A549 treated with AZD2906 at 1 μM for 4 hours (cell line): Measurements from ENCODE around the gene BLCAP. TPM values are rescaled to one million over a fixed set of nuclear protein-coding genes. Genes with fewer than 3 reads are reported as not detected.

Experiments used
- total RNA-seq: library from RNA; stranded (reverse); fragments of 200-300 nt; extraction: Qiagen RNA extraction; gene quantifications from 5 replicates; pipeline ENCODE4 v1.2.3, GENCODE V29; 2022

Gene BLCAP
- total RNA-seq, result 47.5 to 52.7 TPM (median 49.3 TPM) in 5 replicates

GRCh38 chr20:37527638-37528445 lies at the start of gene BLCAP:
TSS of gene BLCAP (minus strand) at chr20:37527876. CDS start at chr20:37519174, 8,702 bp downstream.

DNA sequence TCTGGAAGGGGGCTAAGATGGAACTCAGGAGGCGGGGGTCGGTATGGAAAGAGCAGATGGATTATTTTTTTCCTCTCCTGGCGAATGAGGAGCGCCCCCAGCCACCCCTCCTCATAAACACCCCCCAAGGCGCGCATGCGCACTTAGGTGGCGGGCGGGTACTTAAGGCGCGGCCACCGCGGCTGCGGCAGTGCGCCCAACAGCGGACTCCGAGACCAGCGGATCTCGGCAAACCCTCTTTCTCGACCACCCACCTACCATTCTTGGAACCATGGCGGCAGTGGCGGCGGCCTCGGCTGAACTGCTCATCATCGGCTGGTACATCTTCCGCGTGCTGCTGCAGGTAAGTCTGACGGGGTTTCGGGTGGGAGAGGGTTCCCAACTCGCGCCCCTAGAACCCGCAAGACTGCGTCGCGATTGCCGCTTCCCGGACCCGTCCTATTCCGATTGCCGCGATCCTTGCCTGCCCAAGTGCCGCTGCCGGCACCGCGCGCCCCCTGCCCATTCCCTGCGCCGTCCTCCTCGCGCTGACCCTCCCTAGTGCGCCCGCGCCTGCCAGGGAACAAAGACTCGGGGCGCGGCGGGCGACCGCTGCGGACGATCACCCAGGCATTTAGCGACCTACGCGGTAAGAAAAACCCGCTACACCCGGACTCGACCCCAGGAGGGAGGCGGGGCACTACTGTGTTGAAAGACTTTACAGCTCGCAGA lies 6.5 kb downstream of the BLCAP start, which contains the start of gene NNAT:
TSS of gene NNAT (plus strand) at position 190 of the 711 bp plus-strand sequence. CDS start at position 272, 82 bp downstream.

Other genes with a start within 250 kb of the BLCAP start
- 79.9 to 90.2 TPM (median 87.0 TPM) in 5 replicates for gene MANBAL, start 238.2 kb downstream of the BLCAP start, total RNA-seq
- gene SRC, start 181.7 kb downstream of the BLCAP start, total RNA-seq, result 101 to 119 TPM (median 114 TPM) in 5 replicates
- gene NNAT, start 6.6 kb downstream of the BLCAP start, total RNA-seq, result not detected in 5 replicates
- 57.7 to 66.1 TPM (median 63.1 TPM) in 5 replicates for gene CTNNBL1, start 166.2 kb upstream of the BLCAP start, total RNA-seq